Right cardiac atrium (tissue), 5 donors: Measurements from ENCODE around the gene SSC4D. TPM values are rescaled to one million over a fixed set of nuclear protein-coding genes. Genes with fewer than 3 reads are reported as not detected.
"Not testable (repeated sequence)": the region's sequence is repeated elsewhere in the genome, so short reads cannot be mapped to it uniquely, and the experiment has no call there.

ENCODE experiments used
- ATAC-seq, 2 donors: fragments of 200-7000 bp; cut with Tn5 transposase; one replicate each; pipeline versions ENCODE4 v1.8.0 to v1.9.1; 2020; ENCODE audit warnings: moderate library complexity in 2 of 2, mild to moderate bottlenecking in 1 of 2
- DNase-seq, 3 donors: peaks; one replicate each; pipeline ENCODE4 v3.0.0-alpha.2; 2020
- H3K27ac ChIP-seq: one replicate; pipeline ENCODE4 v1.5.1; 2013; ENCODE audit warnings: mild to moderate bottlenecking, low read length, control low read depth, moderate library complexity
- H3K27me3 ChIP-seq: one replicate; pipeline ENCODE4 v1.6.1; 2013; ENCODE audit not compliant: control insufficient read depth, insufficient read depth
- H3K4me1 ChIP-seq: one replicate; pipeline ENCODE4 v1.6.1; 2013; ENCODE audit warnings: low read length; ENCODE audit not compliant: control insufficient read depth, insufficient read depth
- H3K4me3 ChIP-seq: one replicate; pipeline ENCODE4 v1.5.1; 2013; ENCODE audit warnings: low read length, control low read depth
- H3K9me3 ChIP-seq: one replicate; pipeline ENCODE4 v1.6.1; 2013; ENCODE audit warnings: low read length; ENCODE audit not compliant: control insufficient read depth
- WGBS: extraction: QIAGEN DNeasy Blood & Tissue Kit; methylation state at CpG from one replicate; pipeline ENCODE4 v1.1.7; 2013; 5-methylcytosine and 5-hydroxymethylcytosine counted together
- intact Hi-C, 4 donors: fragments of 100-400 bp; cut with DNase I; formaldehyde crosslinking; loops; one replicate each; pipeline versions ENCODE4 v1.11.0 to v1.14.0; 2022 to 2023
- polyA plus RNA-seq: library from polyadenylated mRNA; stranded (reverse); fragments of 200-250 nt; gene quantifications from one replicate; pipeline ENCODE4 v1.2.3, GENCODE V29; 2013
- total RNA-seq, 4 donors: library from RNA; stranded (reverse); fragmentation: NEBNext Ultra II Directional; extraction: Animal tissue kit (Norgen Biotek cat#: 25700); gene quantifications; one replicate each; pipeline ENCODE4 v1.2.1, GENCODE V29; 2021
- donor health status: healthy with polysubstance abuse.
- donor health status: DM: no; HTN: yes; CAD: no.
- donor health status: DM: no; HTN: no; CAD: no.
- donor health status: DM: no; HTN: yes; CAD: no; lungs with severe emphysema.
- donor health status: DM: yes; HTN: yes; CAD: no.

The SSC4D gene
- total and polyA plus RNA-seq, 5 donors: 0.78 to 2.1 (median 1.0) TPM

DNA sequence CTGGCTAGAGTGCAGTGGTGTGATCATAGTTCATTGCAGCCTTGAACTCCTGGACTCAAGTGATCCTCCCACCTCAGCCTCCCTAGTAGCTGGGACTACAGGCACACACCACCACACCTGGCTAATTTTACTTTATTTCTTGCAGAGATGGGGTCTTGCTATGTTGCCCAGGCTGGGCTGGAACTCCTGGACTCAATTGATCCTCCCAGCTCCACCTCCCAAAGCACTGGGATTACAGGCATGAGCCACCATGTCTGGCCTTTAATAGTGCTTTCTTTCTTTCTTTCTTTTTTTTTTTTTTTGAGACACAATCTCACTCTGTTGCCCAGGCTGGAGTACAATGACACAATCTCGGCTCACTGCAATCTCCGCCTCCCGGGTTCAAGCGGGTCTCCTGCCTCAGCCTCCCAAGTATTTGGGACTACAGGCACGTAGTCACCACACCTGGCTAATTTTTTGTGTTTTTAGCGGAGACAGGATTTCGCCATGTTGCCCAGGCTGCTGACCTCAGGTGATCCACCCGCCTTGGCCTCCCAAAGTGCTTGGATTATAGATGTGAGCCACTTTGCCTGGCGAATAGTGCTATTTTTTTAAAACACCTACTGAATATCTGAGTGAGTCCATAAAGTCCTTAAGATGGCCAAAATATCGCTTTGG lies 8.3 kb upstream of the SSC4D start:
- DNase-seq, ATAC-seq, H3K4me3 ChIP-seq, intact Hi-C loops, H3K9me3 ChIP-seq, H3K4me1 ChIP-seq, H3K27ac ChIP-seq, H3K27me3 ChIP-seq: not testable (repeated sequence)
- 95% methylated on average over 10 of the region's 10 CpGs for WGBS

DNA sequence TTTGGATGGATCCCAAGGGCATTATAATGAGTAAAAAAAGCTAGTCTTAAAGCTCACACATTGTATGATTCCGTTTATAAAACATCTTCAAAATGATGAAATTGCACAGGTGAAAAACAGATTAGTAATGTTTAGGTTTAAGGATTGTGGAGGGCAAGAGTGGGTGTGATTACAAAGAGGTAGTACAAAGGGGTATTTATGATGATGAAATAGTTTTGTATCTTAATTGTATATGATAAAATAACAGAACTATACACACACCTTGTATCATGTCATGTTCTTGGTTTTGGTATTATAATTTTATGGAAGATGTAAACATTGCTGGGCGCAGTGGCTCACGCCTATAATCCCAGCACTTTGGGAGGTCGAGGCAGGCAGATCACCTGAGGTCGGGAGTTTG lies 2.8 kb upstream of the SSC4D start:
- Histone ChIP-seq H3K4me1 (no peaks in the 10 kb centered on the region), H3K27me3 (no peaks in the 10 kb centered on the region), H3K27ac (no peak overlapping the region), H3K4me3 (no peak overlapping the region), H3K9me3 (no peaks in the 10 kb centered on the region)
- intact Hi-C loops: no loop called here
- ATAC-seq (no peak), DNase-seq (no peak)
- WGBS: 78% methylated on average over 5 of the region's 5 CpGs

DNA sequence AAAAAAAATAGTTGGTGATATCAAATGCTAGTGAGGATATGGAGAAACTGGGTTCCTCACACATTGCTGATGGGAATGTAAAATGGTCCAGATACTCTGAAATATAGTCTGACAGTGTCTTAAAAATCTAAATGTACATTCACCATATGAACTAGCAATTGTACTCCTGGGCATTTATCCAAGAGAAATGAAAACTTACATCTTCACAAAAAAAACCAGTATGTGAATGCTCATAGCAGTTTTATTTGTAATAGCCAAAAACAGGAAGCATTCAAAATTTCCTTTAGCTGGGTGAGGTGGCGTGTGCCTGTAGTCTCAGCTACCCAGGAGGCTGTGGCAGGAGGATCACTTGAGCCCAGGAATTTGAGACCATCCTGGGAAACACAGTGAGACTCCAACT lies 2.1 kb upstream of the SSC4D start:
- H3K4me3 ChIP-seq: no peak overlapping the region
- H3K9me3 ChIP-seq: no peaks in the 10 kb centered on the region
- WGBS: 64% methylated on average over 1 of the region's 1 CpG
- intact Hi-C loops: no loop called here
- ATAC-seq (no peak), DNase-seq (no peak)
- no peak overlapping the region for H3K27ac ChIP-seq
- H3K27me3 ChIP-seq: no peaks in the 10 kb centered on the region
- no peaks in the 10 kb centered on the region for H3K4me1 ChIP-seq

DNA sequence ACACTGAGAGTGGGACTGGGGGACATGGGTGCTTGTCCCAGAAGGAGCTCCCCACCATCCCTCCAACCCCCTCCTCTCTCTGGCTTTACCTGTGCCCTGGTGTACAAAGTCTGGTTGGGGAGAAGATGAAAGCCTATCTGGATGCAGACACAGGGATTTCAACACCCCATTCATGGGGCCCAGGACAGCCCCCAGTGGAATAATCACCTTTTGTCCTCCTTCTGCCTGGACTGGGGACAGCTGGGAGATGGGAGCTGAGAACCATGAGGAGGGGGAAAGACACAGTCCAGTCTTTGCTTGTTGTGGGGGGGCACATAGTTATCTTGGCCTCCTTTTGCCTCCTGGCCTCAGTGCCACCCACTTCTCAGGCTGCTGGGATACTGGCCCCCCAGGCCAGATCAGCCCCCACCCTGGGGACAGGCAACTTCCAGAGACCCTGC lies 1.4 kb downstream of the SSC4D start:
- ATAC-seq: peak in 1 of 2 donors; percentile 17
- H3K4me1 ChIP-seq: no peaks in the 10 kb centered on the region
- H3K4me3 ChIP-seq: no peak overlapping the region
- H3K27me3 ChIP-seq: no peaks in the 10 kb centered on the region
- DNase-seq: no peak
- intact Hi-C loops: no loop called here
- no peak overlapping the region for H3K27ac ChIP-seq
- H3K9me3 ChIP-seq: no peaks in the 10 kb centered on the region

DNA sequence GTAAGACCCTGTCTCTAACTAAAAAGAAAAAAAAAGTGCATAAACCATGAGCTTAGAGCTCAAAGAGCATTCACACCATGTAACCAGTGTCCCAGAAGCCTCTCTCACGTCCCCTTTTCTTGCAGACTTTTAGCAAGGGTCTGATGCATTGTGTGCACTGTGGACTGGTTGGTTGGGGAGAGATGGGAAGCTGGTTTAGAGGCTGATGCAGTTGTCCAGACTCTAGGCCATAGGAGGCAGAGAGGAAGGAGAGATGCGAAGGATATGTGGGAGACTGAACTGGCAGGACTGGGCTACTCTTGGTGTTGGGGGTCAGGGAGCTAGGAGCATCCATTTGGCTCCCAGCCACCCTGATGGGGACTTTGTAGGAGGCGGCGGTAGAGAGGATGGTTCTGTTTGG lies 1.8 kb downstream of the SSC4D start:
- WGBS: 81% methylated on average over 4 of the region's 4 CpGs

DNA sequence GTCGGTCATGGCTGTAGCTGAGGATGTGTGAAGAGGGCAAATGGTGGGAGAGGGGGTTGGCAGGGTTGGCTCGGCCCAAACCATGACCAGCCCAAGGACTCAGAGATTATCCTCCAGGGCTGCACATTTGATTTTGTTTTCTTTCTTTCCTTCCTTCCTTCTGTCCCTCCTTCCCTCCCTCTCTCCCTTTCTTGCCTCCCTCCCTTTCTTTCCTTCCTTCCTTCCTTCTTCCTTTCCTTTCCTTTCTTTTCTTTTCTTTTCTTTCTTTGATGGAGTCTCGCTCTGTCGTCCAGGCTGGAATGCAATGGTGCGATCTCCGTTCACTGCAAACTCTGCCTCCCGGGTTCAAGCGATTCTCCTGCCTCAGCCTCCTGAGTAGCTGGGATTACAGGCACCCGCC lies 3.8 kb downstream of the SSC4D start:
- intact Hi-C loops: no loop called here
- Histone ChIP-seq H3K27me3 (no peaks in the 10 kb centered on the region), H3K27ac (no peak overlapping the region), H3K4me3 (no peak overlapping the region), H3K4me1 (no peaks in the 10 kb centered on the region), H3K9me3 (no peaks in the 10 kb centered on the region)
- 87% methylated on average over 9 of the region's 9 CpGs for WGBS
- DNase-seq (no peak), ATAC-seq (no peak)

More for the DNA sequence above, 1.8 kb downstream of the SSC4D start:
- DNase-seq: no peak
- no peaks in the 10 kb centered on the region for H3K4me1 ChIP-seq
- H3K27ac ChIP-seq: no peak overlapping the region
- H3K27me3 ChIP-seq: no peaks in the 10 kb centered on the region
- intact Hi-C loops: no loop called here
- H3K4me3 ChIP-seq: no peak overlapping the region
- no peak for ATAC-seq
- no peaks in the 10 kb centered on the region for H3K9me3 ChIP-seq

DNA sequence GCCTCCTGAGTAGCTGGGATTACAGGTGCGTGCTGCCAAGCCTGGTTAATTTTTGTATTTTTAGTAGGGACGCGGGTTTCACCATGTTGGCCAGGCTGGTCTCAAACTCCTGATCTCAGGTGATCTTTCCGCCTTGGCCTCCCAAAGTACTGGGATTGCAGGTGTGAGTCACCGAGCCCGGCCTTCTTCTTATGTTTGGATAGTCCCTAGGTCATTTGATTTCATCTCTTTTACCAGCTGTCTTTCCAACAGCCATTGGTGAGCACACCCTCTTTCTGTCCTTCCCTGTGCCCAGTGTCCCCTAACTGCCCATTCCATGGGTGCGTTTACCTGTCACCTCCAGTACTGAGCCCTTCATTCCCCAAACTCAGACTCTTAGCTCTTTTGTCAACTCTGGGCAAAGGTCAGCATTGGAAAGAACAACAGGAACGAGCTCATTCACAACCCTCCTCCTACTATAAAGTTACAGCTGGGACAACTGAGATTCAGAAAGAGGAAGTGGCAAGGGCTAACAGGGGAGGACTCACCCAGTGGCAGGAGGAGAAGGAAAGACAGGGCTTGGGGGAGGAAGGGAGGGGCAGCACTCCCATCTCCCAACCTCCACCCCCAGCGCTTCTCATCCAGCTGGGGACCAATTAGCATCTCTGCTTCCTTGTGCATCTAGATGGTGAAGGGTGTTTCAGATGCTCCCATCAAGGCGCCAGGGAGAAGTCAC lies 5.6 kb downstream of the SSC4D start:
- peak; percentile 26 to 73 for ATAC-seq
- H3K27me3 ChIP-seq: no peaks in the 10 kb centered on the region
- 86% methylated on average over 10 of the region's 10 CpGs for WGBS
- H3K4me1 ChIP-seq: no peaks in the 10 kb centered on the region
- H3K9me3 ChIP-seq: no peaks in the 10 kb centered on the region
- intact Hi-C loops: no loop called here
- no peak overlapping the region for H3K27ac ChIP-seq
- H3K4me3 ChIP-seq: no peak overlapping the region
- no peak for DNase-seq

DNA sequence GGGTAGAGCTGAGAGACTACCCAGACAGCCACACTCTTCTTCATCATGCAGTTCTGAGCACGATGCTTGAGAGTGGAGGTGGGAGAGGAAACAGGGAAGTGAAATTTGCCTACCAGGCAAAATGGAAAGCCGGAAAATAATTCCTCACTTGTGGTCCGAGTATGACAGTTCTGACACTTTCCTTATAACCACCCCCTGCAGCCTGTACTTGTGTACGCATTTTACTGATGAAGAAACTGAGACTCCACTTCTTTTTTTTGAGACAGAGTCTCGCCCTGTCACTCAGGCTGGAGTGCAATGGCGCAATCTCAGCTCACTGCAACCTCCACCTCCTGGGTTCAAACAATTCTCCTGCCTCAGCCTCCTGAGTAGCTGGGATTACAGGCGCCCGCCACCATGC lies 6.4 kb downstream of the SSC4D start:
- H3K27ac ChIP-seq, intact Hi-C loops, DNase-seq, H3K9me3 ChIP-seq, H3K27me3 ChIP-seq, H3K4me1 ChIP-seq, H3K4me3 ChIP-seq: not testable (repeated sequence)
- WGBS: 80% methylated on average over 8 of the region's 8 CpGs
- peak in 1 of 2 donors; percentile 21 for ATAC-seq

DNA sequence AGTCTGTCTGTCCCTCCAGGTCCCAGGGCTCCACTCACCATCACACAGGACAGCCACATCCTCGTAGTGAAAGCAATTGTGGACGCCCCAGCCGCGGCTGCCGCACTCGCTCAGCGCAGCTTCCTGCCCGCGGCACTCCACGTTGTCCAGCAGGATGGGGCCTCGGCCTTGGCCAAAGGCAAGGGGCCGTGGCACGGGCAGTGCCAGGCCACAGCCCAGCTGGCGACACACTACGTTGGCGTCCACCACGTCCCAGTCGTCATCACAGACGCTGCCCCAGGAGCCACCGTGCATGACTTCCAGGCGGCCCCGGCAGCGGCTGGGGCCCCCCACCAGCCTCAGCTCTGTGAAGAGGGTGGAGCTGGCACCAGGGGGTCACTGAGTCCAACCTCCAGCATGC lies 9.2 kb downstream of the SSC4D start:
- WGBS: 91% methylated on average over 23 of the region's 23 CpGs
- no peaks in the 10 kb centered on the region for H3K4me1 ChIP-seq
- ATAC-seq: no peak
- H3K9me3 ChIP-seq: no peaks in the 10 kb centered on the region
- intact Hi-C loops: no loop called here
- H3K4me3 ChIP-seq: no peak overlapping the region
- no peak for DNase-seq
- H3K27me3 ChIP-seq: no peaks in the 10 kb centered on the region
- no peak overlapping the region for H3K27ac ChIP-seq

DNA sequence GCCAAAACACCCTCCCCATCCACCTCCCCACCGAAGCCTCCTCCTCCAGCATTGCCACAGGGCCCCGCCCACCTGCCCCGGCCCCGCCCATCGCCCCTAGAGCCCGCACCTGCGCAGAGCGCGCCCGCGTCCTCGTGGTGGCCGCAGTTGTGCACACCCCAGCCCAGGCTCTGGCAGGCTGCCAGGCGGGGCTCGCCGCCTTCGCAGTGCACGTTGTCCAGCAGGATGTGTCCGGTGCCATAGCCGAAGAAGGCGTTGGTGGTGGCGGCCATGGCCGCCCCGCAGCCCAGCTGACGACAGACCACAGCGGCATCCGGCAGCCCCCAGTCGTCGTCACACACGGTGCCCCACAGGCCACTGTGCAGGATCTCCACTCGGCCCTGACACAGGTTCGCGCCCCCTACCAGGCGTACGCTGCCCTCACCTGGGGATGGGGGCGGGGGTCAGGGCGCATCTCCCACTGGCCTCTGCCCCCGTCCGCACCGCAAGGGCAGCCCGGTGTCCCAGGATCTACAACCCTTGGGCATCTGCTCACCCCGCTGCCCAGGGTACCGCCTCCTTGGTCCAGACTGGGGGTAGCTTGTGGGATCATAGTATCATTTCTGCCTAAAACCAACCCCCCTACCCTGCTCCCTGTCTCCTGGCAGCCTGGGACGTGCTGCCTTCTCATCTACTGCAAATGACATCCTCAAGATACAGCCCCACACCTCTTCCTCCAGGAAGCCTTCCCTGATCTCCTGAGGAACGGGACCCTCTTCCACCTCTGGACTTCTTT lies 11.9 kb downstream of the SSC4D start:
- WGBS: 16% methylated on average over 45 of the region's 45 CpGs
- peak overlapping the region; percentile 36 for H3K4me3 ChIP-seq
- peaks cover 2% of the 10 kb centered on the region for H3K4me1 ChIP-seq
- ATAC-seq (peak; percentile 63 to 75), DNase-seq (peak; percentile 83 to 94 (median 93))
- no peaks in the 10 kb centered on the region for H3K27me3 ChIP-seq
- H3K9me3 ChIP-seq: no peaks in the 10 kb centered on the region
- H3K27ac ChIP-seq: no peak overlapping the region
- intact Hi-C loops: loop anchor here in 1 of 4 donors (10.0 kb wide), 1 partner anchor 53 kb away; no protein-coding TSS in a partner anchor

DNA sequence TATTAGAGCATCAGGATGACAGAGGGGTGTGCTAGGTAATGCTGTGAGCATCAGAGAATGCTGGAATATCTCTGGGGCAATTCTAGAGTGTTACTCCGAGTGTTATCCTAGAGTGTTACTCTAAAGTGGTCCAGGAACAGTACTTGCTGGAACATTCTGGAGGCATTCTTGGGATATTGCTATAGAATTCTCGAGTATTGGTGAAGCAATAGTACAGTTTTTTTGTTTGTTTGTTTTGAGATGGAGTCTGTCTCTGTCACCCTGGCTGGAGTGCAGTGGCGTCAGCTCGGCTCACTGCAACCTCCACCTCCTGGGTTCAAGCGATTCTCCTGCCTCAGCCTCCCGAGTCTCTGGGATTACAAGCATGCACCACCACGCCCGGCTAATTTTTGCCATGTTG lies 12.6 kb downstream of the SSC4D start:
- H3K27ac ChIP-seq: no peak overlapping the region

More for the DNA sequence above, 12.6 kb downstream of the SSC4D start:
- H3K9me3 ChIP-seq: no peaks in the 10 kb centered on the region
- 67% methylated on average over 8 of the region's 8 CpGs for WGBS
- H3K27me3 ChIP-seq: no peaks in the 10 kb centered on the region
- H3K4me1 ChIP-seq: peaks cover 3% of the 10 kb centered on the region
- ATAC-seq (no peak), DNase-seq (no peak)
- H3K4me3 ChIP-seq: peak overlapping the region; percentile 36
- intact Hi-C loops: loop anchor here in 1 of 4 donors (10.0 kb wide), 1 partner anchor 52 kb away; no protein-coding TSS in a partner anchor
